ENCODE measurements around the gene FGF2. TPM values are rescaled to one million over a fixed set of nuclear protein-coding genes. Genes with fewer than 3 reads are reported as not detected.

FGF2 gene
- total RNA-seq, 1 experiment from 2014 or later, result 4.1 TPM

GRCh38 chr4:122857160-122857559 lies 30.5 kb downstream of the FGF2 start:
- no peaks in the 10 kb centered on the region for H4K20me1 ChIP-seq (ENCODE audit: low read length)
- H2AFZ ChIP-seq (ENCODE audit: low read length), result no peak overlapping the region
- CTCF ChIA-PET, result interaction anchor here (0.6 to 0.8 kb wide), 2 partner anchors 99 to 102 kb away, joined by 3 to 4 read pairs; no protein-coding TSS in a partner anchor

GRCh38 chr4:122858705-122859104 lies 32.1 kb downstream of the FGF2 start:
- H4K20me1 ChIP-seq (ENCODE audit: low read length), result no peaks in the 10 kb centered on the region
- H3K79me2 ChIP-seq (ENCODE audit: low read length), result no peaks in the 10 kb centered on the region
- H3K9ac ChIP-seq (ENCODE audit: low read length), result no peak overlapping the region
- no peak for DNase-seq
- no peaks in the 10 kb centered on the region for H3K9me2 ChIP-seq (replicated peaks; ENCODE audit: low read length)
- H2AFZ ChIP-seq (ENCODE audit: low read length), result no peak overlapping the region
- intact Hi-C loops (cut with micrococcal nuclease), result no loop called here
- no peaks in the 10 kb centered on the region for H3K36me3 ChIP-seq (ENCODE audit: low read depth, low read length)
- no peaks in the 10 kb centered on the region for H3K27me3 ChIP-seq (ENCODE audit: low read length)
- H3F3A ChIP-seq (ENCODE audit: low read length, unreplicated experiment), result no peaks in the 10 kb centered on the region
- no peak overlapping the region for H3K27ac ChIP-seq (ENCODE audit: low read length)
- ChIA-PET POLR2A (ENCODE audit: unreplicated experiment) (no interaction called here), CTCF (no interaction called here)
- no peak for ATAC-seq
- H3K4me1 ChIP-seq (ENCODE audit: insufficient read depth, low read length), result no peaks in the 10 kb centered on the region
- TF ChIP-seq CTCF (conservative IDR thresholded peaks at IDR 0.05; ENCODE audit: low read depth, low read length) (no peak), EZH2phosphoT487 (IDR thresholded peaks at IDR 0.05; ENCODE audit: borderline replicate concordance, low read length) (no peak), EZH2 (IDR thresholded peaks at IDR 0.05; ENCODE audit: low read length, unreplicated experiment) (no peak)
- BruUV-seq (replicated peaks), result no TSS peak
- no peak overlapping the region for H3K4me2 ChIP-seq (ENCODE audit: low read length)
- H3K9me3 ChIP-seq (ENCODE audit: low read length), result no peaks in the 10 kb centered on the region
- no peak overlapping the region for H3K4me3 ChIP-seq (ENCODE audit: low read length)

More at GRCh38 chr4:122857160-122857559, 30.5 kb downstream of the FGF2 start:
- no peaks in the 10 kb centered on the region for H3K36me3 ChIP-seq (ENCODE audit: low read depth, low read length)
- no peaks in the 10 kb centered on the region for H3K9me3 ChIP-seq (ENCODE audit: low read length)
- no peaks in the 10 kb centered on the region for H3K4me1 ChIP-seq (ENCODE audit: insufficient read depth, low read length)
- H3K9me2 ChIP-seq (replicated peaks; ENCODE audit: low read length), result no peaks in the 10 kb centered on the region
- BruUV-seq (replicated peaks), result no TSS peak
- H3K4me2 ChIP-seq (ENCODE audit: low read length), result no peak overlapping the region
- ATAC-seq (no peak), DNase-seq (no peak)
- H3K27ac ChIP-seq (ENCODE audit: low read length), result no peak overlapping the region
- H3K4me3 ChIP-seq (ENCODE audit: low read length), result no peak overlapping the region
- TF ChIP-seq EZH2phosphoT487 (IDR thresholded peaks at IDR 0.05; ENCODE audit: borderline replicate concordance, low read length), result no peak
- TF ChIP-seq EZH2 (IDR thresholded peaks at IDR 0.05; ENCODE audit: low read length, unreplicated experiment), result no peak
- no peak for TF ChIP-seq CTCF (conservative IDR thresholded peaks at IDR 0.05; ENCODE audit: low read depth, low read length)
- no peaks in the 10 kb centered on the region for H3K27me3 ChIP-seq (ENCODE audit: low read length)
- intact Hi-C loops (cut with micrococcal nuclease), result no loop called here
- H3K9ac ChIP-seq (ENCODE audit: low read length), result no peak overlapping the region
- H3F3A ChIP-seq (ENCODE audit: low read length, unreplicated experiment), result no peaks in the 10 kb centered on the region
- H3K79me2 ChIP-seq (ENCODE audit: low read length), result no peaks in the 10 kb centered on the region
- POLR2A ChIA-PET (ENCODE audit: unreplicated experiment), result interaction anchor here (0.6 kb wide), 1 partner anchor 16 kb away, joined by 3 read pairs; no protein-coding TSS in a partner anchor

- no peak overlapping the region for H2AFZ ChIP-seq (ENCODE audit: low read length)
- H3K9ac ChIP-seq (ENCODE audit: low read length), result no peak overlapping the region
- H3K79me2 ChIP-seq (ENCODE audit: low read length), result no peaks in the 10 kb centered on the region
- no peaks in the 10 kb centered on the region for H3K9me3 ChIP-seq (ENCODE audit: low read length)
- no TSS peak for BruUV-seq (replicated peaks)
- CTCF ChIA-PET, result no interaction called here
- TF ChIP-seq EZH2phosphoT487 (IDR thresholded peaks at IDR 0.05; ENCODE audit: borderline replicate concordance, low read length) (no peak), CTCF (conservative IDR thresholded peaks at IDR 0.05; ENCODE audit: low read depth, low read length) (no peak), EZH2 (IDR thresholded peaks at IDR 0.05; ENCODE audit: low read length, unreplicated experiment) (no peak)
- H3K4me3 ChIP-seq (ENCODE audit: low read length), result no peak overlapping the region
- DNase-seq (no peak), ATAC-seq (no peak)
- intact Hi-C loops (cut with micrococcal nuclease), result no loop called here
- POLR2A ChIA-PET (ENCODE audit: unreplicated experiment), result interaction anchor here (0.6 kb wide), 1 partner anchor 129 kb away, joined by 5 read pairs; the partner anchor contains the start of gene BBS12
- H3K4me2 ChIP-seq (ENCODE audit: low read length), result no peak overlapping the region
- H3K36me3 ChIP-seq (ENCODE audit: low read depth, low read length), result no peaks in the 10 kb centered on the region
- H3F3A ChIP-seq (ENCODE audit: low read length, unreplicated experiment), result no peaks in the 10 kb centered on the region
- H3K27me3 ChIP-seq (ENCODE audit: low read length), result no peaks in the 10 kb centered on the region
- no peaks in the 10 kb centered on the region for H3K4me1 ChIP-seq (ENCODE audit: insufficient read depth, low read length)
- no peaks in the 10 kb centered on the region for H4K20me1 ChIP-seq (ENCODE audit: low read length)
- H3K9me2 ChIP-seq (replicated peaks; ENCODE audit: low read length), result no peaks in the 10 kb centered on the region
- H3K27ac ChIP-seq (ENCODE audit: low read length), result no peak overlapping the region
These were observed 34.7 kb downstream of the FGF2 start for GRCh38 chr4:122861172-122861943.
